ENCODE results near the gene SEMA4A.

DNA sequence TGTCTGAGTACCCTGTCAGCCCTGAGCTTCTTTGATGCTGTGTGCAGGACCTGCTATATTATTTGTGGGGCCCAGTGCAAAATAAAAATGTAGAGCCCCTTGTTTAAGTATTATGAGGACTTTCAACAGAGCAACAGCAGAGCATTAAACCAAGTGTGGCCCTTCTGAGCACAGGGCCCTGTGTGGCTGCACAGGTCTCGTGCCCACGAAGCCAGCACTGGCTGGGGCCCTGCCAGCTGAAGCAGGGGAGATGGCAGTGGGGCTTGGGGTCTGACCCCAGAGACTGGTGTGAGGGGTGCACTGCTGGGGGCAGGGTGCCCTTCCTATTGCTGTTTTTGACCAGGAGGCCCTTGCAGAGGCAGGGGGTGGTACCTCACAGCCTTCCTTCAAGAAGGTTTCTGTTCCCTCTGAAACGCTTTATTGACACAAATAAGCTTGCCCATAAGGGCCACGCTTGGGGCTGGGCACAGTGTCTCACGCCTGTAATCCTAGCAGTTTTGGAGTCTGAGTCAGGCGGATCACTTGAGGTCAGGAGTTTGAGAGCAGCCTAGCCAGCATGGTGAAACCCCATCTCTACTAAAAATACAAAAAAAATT lies 2.2 kb upstream of the SEMA4A start:
- TF ChIP-seq, protein P1, sequence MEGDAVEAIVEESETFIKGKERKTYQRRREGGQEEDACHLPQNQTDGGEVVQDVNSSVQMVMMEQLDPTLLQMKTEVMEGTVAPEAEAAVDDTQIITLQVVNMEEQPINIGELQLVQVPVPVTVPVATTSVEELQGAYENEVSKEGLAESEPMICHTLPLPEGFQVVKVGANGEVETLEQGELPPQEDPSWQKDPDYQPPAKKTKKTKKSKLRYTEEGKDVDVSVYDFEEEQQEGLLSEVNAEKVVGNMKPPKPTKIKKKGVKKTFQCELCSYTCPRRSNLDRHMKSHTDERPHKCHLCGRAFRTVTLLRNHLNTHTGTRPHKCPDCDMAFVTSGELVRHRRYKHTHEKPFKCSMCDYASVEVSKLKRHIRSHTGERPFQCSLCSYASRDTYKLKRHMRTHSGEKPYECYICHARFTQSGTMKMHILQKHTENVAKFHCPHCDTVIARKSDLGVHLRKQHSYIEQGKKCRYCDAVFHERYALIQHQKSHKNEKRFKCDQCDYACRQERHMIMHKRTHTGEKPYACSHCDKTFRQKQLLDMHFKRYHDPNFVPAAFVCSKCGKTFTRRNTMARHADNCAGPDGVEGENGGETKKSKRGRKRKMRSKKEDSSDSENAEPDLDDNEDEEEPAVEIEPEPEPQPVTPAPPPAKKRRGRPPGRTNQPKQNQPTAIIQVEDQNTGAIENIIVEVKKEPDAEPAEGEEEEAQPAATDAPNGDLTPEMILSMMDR (IDR thresholded peaks at IDR 0.05): no peak
- TF ChIP-seq POLR2A (IDR thresholded peaks at IDR 0.05) (no peak), POLR2AphosphoS5 (IDR thresholded peaks at IDR 0.05) (no peak)
